ENCODE results near the gene CHD1.

- TF ChIP-seq CTCF (IDR thresholded peaks at IDR 0.05) (no peak), POLR2A (IDR thresholded peaks at IDR 0.05) (no peak)
Measured at GRCh38 chr5:98978528-98978927, 49.7 kb upstream of the CHD1 start.

Data from body of pancreas (tissue), 4 donors.